Fibroblast of pulmonary artery (primary cell): ENCODE measurements around the gene ABCC5.

ENCODE experiments used
- DNase-seq: peaks from one replicate; pipeline ENCODE4 v3.0.0-alpha.2; 2010; ENCODE audit warnings: low read depth
- H3K4me3 ChIP-seq: replicated peaks from 2 replicates; pipeline ENCODE4 v1.5.1; 2011; ENCODE audit warnings: low read depth, mild to moderate bottlenecking, control low read depth, low read length, moderate library complexity
- TF ChIP-seq, protein P1 (sequence below): IDR thresholded peaks from 2 replicates; pipeline ENCODE4 v1.5.1; 2011; ENCODE audit warnings: mild to moderate bottlenecking, control low read depth, low read length, inconsistent platforms; ENCODE audit errors: missing control alignments

The ABCC5 gene

DNA sequence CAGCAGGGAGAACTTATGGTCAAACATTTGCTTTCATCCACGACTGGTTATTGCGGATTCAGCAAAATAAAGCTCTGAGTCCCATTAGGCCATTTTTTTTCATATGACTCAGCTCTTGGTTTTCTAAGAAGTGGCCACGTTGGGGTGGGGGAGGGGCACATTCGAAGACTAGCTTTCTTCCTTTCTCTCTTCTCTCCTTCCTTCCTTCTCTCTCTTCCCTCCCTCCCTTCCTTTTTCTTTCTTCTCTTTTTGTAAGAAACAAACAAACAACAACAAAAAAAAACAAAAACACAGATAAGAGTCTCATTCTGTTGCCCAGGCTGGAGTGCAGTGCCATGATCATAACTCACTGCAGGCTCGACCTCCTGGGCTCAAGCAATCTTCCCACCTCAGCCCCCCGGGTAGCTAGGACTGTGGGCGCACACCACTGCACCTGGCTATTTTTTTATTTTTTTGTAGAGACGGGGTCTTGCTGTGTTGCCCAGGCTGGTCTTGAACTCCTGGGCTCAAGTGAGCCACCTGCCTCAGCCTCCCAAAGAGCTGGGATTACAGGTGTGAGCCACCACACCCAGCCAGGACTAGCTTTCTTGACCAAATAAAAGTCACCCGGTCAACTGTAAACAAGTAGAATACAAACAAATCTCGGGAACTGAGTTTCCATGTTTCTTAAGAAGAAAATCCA lies 41.6 kb downstream of the ABCC5 start:
- TF ChIP-seq, protein P1, sequence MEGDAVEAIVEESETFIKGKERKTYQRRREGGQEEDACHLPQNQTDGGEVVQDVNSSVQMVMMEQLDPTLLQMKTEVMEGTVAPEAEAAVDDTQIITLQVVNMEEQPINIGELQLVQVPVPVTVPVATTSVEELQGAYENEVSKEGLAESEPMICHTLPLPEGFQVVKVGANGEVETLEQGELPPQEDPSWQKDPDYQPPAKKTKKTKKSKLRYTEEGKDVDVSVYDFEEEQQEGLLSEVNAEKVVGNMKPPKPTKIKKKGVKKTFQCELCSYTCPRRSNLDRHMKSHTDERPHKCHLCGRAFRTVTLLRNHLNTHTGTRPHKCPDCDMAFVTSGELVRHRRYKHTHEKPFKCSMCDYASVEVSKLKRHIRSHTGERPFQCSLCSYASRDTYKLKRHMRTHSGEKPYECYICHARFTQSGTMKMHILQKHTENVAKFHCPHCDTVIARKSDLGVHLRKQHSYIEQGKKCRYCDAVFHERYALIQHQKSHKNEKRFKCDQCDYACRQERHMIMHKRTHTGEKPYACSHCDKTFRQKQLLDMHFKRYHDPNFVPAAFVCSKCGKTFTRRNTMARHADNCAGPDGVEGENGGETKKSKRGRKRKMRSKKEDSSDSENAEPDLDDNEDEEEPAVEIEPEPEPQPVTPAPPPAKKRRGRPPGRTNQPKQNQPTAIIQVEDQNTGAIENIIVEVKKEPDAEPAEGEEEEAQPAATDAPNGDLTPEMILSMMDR, result no peak
- peak; percentile 9 for DNase-seq
- H3K4me3 ChIP-seq, result no peak overlapping the region

GRCh38 chr3:183968666-183969245 lies 48.9 kb downstream of the ABCC5 start:
- TF ChIP-seq, protein P1, result no peak
- DNase-seq, result no peak
- H3K4me3 ChIP-seq, result no peak overlapping the region

- DNase-seq, result no peak
- TF ChIP-seq, protein P1, result no peak
- H3K4me3 ChIP-seq, result no peak overlapping the region
Measured at GRCh38 chr3:183967693-183968092, 50.0 kb downstream of the ABCC5 start.

DNA sequence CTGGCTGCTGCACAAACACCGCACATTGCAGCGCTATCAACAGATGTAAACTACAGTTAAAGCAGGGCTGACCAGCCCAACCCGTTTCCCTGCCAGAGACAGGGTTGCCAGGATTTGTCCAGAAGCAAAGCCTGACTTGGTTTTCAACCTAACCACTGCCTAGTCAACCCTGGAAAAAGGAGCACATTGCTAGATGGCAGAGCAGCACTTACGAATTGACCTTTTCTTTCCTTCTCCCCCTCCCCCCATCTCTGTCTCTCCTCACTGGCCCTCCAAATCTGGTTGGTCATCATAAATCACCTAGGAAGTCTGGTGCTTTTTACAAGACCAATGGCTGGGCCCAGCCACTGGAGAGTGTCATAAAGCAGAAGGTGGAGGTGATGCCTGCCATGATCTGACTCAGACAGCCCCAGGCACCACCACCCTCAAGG lies 51.3 kb downstream of the ABCC5 start:
- no peak for DNase-seq
- TF ChIP-seq, protein P1, result no peak
- H3K4me3 ChIP-seq, result no peak overlapping the region

- DNase-seq, result no peak
- TF ChIP-seq, protein P1, result no peak
- H3K4me3 ChIP-seq, result no peak overlapping the region
Measured at GRCh38 chr3:183962807-183963206, 54.9 kb downstream of the ABCC5 start.

DNA sequence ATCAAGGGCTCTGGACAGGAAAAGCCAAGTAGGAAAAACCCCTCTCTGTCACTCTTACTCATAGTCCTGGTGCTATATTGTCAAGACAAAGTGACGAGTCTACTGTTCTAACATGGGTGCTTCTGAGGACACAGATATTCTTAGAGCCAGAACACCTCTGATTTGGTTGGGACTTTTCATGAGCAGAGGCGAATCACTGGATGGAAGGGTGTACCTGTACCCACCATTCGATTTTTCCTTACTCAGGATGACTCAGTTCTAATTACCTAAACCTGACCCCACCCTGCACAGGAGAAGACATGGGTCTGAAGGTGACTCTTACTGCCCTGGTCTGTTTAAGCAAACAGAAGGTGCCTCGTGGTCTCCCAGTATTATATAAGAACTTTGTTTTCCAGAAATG lies 58.5 kb downstream of the ABCC5 start:
- H3K4me3 ChIP-seq, result no peak overlapping the region
- TF ChIP-seq, protein P1, result no peak
- no peak for DNase-seq

- TF ChIP-seq, protein P1, result no peak
- H3K4me3 ChIP-seq, result no peak overlapping the region
Measured at GRCh38 chr3:183958775-183959174, 58.9 kb downstream of the ABCC5 start.

More at GRCh38 chr3:183958775-183959174, 58.9 kb downstream of the ABCC5 start:
- no peak for DNase-seq
